GM11168 (cell line): ENCODE measurements around the gene OR4D2.
"Not testable (repeated sequence)": the region's sequence is repeated elsewhere in the genome, so short reads cannot be mapped to it uniquely, and the experiment has no call there.

Source experiments
- in situ Hi-C: fragments of 300-500 bp; cut with MboI; formaldehyde crosslinking; loops from one replicate; pipeline ENCODE4 v1.12.0; 2022; ENCODE audit warnings: low sequenced_read_pairs; ENCODE audit not compliant: unreplicated experiment

The OR4D2 gene

GRCh38 chr17:58166682-58167081 lies at the start of gene OR4D2:
Gene OR4D2, plus strand, starts transcription at chr17:58166982. Its CDS starts 2,674 bp downstream, at chr17:58169656.
- in situ Hi-C loops = no loop called here

GRCh38 chr17:58117382-58117781 lies 49.4 kb upstream of the OR4D2 start:
- in situ Hi-C loops = loop anchor here (10.0 kb wide), 1 partner anchor 263 kb away; the partner anchor contains the start of gene MRPS23

GRCh38 chr17:58119491-58119890 lies 47.3 kb upstream of the OR4D2 start:
- in situ Hi-C loops = loop anchor here (10.0 kb wide), 1 partner anchor 265 kb away; the partner anchor contains the start of gene MRPS23

GRCh38 chr17:58120195-58120822 lies 46.5 kb upstream of the OR4D2 start:
- in situ Hi-C loops = no loop called here

GRCh38 chr17:58121925-58122324 lies 44.9 kb upstream of the OR4D2 start:
- in situ Hi-C loops = no loop called here

- in situ Hi-C loops = no loop called here
Measured at GRCh38 chr17:58127846-58128245, 38.9 kb upstream of the OR4D2 start.

GRCh38 chr17:58132697-58133096 lies 34.1 kb upstream of the OR4D2 start:
- in situ Hi-C loops = not testable (repeated sequence)

- in situ Hi-C loops = no loop called here
Measured at GRCh38 chr17:58136669-58137279, 30.0 kb upstream of the OR4D2 start.

- in situ Hi-C loops = no loop called here
Measured at GRCh38 chr17:58141505-58141904, 25.3 kb upstream of the OR4D2 start.

GRCh38 chr17:58143335-58143734 lies 23.4 kb upstream of the OR4D2 start:
- in situ Hi-C loops = not testable (repeated sequence)

- in situ Hi-C loops = no loop called here
Measured at GRCh38 chr17:58144801-58145200, 22.0 kb upstream of the OR4D2 start.

GRCh38 chr17:58147930-58148434 lies 18.8 kb upstream of the OR4D2 start, which contains the start of gene OR4D1:
Gene OR4D1, plus strand, starts transcription at chr17:58148384. Its CDS starts 6,770 bp downstream, at chr17:58155154.
- in situ Hi-C loops = no loop called here

- in situ Hi-C loops = no loop called here
Measured at GRCh38 chr17:58148609-58149008, 18.2 kb upstream of the OR4D2 start.

GRCh38 chr17:58150394-58150793 lies 16.4 kb upstream of the OR4D2 start:
- in situ Hi-C loops = no loop called here

GRCh38 chr17:58153046-58153445 lies 13.7 kb upstream of the OR4D2 start:
- in situ Hi-C loops = no loop called here

GRCh38 chr17:58153671-58154070 lies 13.1 kb upstream of the OR4D2 start:
- in situ Hi-C loops = no loop called here

- in situ Hi-C loops = no loop called here
Measured at GRCh38 chr17:58156839-58157803, 9.7 kb upstream of the OR4D2 start.

- in situ Hi-C loops = no loop called here
Measured at GRCh38 chr17:58158181-58158580, 8.6 kb upstream of the OR4D2 start.

- in situ Hi-C loops = no loop called here
Measured at GRCh38 chr17:58161566-58161965, 5.2 kb upstream of the OR4D2 start.

- in situ Hi-C loops = no loop called here
Measured at GRCh38 chr17:58165981-58166380, 801 bp upstream of the OR4D2 start.
